ENCODE measurements around the gene KCND3.

The KCND3 gene

DNA sequence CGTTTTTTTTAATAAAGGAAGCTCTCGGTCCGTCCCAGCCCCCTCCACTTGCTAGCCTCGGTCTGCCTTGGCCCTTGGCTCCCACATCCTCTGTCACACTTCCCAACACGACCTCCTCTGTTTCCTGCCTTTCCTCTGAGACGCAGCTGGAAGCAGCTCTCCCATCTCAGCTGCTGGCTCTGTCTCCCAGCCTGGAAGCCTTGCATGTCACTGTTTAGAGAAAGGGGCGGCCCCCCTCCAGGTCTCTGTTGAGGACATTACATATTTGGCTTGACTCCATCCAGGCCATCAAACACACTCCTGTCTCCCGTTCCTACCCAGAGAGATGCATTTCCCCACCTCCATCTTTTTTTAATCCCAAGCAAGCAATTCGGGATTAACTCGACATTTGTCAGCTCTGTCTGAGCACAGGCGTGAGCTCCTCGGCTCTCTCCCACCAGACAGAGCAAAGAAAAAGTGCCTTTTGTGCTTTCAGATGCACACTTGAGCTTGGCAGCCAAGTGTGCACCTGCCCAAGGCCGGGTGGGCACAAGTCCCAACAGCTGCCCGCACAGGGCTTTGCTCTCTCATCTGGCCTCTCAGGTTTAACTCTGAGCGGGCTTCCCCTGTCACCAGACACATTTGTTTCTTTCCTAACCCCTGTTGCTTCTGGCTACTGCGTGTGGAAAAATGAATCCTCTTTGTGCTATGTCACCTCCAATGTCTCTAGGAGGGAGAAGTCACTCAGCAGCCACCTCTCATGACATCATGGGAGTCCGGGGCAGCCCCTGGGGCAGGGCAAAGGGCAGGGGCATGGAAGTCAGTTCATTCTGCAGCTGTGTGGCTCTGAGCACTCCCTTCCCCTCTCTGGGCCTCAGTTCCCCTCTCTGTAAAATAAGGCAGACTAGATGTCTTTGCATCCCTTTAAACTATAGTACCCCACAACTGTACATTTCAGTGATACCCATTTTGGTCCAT lies 108.3 kb downstream of the KCND3 start:
- DNase-seq (ENCODE audit: low read depth): no peak

DNA sequence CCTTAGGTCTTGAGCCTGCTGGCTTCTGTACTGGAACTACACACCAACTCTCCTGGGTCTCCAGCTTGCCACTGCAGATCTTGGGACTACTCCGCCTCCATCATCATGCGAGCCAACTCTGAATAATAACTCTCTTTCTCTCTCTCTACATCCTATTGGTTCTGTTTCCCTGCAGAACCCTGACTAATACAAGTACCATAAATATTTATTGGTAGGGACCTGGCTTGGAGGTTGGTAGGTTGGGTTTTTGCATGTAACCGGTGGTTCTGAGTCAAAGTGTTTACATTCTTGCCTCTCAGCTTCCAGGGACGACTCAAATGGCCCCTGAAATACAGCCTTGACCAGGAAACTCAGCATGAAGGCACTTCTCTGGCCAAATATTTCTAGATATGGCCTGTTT lies 110.4 kb downstream of the KCND3 start:
- no peak for DNase-seq (ENCODE audit: low read depth)

DNA sequence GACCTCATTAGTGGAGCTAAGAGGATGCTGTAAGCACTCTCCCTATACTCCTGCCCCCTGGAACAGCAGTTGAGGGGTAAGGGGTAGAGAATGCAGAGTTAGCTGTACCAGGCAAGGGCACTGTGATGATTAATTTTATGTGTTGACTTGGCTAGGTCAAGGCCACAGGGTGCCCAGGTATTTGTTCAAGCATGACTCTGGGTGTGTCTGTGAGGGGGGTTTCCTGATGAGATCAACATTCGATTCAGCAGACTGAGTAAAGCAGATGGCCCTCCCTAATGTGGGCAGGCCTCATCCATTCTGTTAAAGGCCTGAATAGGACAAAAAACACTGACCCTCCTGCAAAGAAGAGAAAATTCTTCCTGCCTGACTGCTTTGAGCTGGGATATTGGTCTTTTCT lies 110.8 kb downstream of the KCND3 start:
- DNase-seq (ENCODE audit: low read depth): no peak

DNA sequence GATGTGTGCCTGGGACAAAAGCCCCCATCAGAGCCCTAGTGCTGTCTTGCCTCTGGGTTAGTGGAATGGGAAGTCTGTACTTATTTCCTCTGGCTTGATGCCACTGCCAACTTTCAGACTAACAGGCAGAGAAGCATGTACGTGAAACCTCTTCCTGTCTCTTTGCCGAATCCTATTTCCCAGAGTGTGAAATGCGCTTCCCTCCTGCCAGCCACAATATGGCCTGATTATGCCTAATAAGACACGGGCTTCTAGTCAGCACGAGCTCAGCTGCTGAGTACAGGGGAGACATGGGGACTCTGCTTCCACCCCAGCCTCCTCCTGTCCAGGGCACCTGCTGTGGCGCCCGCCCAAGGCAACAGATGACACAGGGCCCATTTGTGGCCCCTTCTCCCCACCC lies 111.4 kb downstream of the KCND3 start:
- DNase-seq (ENCODE audit: low read depth): no peak

DNA sequence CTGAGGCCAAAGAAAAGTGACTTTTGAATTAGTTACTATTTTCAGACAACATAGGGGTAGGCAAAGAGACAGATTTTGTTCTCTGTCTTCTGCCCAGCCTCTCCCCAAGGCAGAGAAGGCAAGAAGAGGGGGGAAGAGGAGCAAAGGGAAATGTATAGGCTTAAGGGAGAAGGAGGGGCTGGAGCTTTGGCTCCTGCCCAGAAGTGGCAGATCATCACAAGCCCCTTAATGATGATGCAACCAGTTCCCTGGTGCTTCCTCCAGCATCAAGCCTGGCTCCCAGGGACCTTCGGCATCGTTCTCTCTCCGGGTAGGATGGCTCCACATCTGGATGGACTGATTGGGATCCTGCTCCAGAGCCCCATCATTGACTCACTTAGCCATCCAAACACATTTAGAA lies 112.8 kb downstream of the KCND3 start:
- no peak for DNase-seq (ENCODE audit: low read depth)

DNA sequence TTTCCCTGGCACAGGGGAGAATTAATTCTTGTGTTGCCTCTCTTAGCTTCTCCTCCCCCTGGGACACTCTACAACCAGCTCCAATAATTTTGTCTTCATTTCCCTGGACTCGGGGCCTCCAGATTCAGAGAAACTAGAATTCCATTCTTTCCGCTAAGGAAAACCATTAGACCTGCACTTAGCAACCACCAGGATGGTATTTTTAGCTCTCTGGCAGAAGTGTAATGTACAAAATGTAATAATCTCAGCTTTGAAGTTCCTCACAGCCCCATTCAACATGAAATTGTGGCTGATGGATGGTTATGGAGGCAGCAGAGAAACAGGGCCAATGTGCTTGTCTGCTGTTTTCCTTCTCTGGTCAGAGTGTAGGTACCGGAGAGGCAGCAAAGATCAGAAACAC lies 113.8 kb downstream of the KCND3 start:
- DNase-seq (ENCODE audit: low read depth): no peak

DNA sequence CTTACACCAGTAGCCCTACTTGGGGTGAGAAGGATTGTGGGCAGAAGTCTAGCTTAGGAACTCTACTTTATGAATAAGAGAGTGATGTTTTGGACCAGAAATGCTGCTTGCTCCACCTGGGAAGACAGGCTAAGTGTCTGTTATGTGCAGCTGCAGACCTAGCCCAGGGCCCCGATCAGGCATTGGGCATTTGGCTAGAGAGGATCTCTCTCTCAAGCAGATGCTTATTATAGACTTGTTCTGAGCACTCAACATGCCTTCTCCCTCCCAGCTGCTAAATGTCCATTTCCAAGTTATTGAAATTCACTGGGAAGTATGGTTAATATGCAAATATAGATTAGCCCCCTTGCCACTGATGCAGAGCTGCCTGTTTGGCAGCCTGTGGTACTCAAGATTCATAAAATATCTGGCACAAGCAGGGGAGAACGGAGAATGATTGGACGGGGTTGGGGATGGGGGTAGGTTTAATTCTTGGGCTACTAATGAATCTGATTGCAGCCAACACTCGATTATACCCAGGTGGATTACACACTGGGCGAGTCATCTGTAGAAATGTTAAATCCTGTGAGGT lies 115.9 kb downstream of the KCND3 start:
- no peak for DNase-seq (ENCODE audit: low read depth)

DNA sequence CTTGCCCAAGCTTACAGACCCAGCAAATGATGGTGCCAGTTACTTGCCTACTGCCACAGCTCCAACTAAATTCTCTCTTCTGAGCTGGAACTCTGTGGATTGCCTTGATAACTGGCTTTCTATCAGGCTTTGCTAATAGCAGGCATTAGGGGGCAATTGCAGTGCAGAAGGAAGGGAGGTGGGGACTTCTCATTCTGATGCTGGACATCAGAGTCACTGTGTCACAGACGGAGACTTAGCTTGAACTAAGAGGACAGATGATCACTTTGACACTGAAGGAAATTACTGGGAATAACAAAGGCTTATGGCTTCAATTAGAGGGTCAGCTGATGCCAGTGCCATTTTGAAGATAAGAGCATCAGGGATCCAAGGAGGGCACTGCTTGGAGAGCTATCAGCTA lies 119.3 kb downstream of the KCND3 start:
- no peak for DNase-seq (ENCODE audit: low read depth)

DNA sequence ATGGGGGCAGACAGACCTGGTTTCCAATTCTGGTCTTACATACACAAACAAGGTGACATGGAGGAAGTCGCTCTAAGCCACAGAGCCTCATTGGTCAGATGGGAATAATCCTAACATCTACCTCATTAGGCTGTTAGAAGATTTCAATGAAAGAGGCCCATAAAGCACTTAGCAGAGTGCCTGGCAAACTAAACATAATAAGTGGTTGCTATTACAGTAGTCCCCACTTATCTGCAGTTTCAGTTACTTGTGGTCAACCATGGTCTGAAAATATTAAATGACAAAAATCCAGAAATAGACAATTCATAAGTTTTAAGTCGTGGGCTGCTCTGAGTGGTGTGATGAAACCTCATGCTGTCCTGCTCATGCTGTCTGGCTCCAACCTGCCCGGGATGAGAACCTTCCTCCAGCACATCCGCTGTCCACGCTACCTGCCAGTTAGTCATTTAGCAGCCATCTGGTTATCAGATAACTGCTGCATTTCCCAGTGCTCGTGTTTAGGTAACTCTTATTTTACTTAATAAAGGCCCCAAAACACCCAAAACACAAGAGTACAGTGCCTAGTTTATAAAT lies 121.5 kb downstream of the KCND3 start:
- no peak for DNase-seq (ENCODE audit: low read depth)

DNA sequence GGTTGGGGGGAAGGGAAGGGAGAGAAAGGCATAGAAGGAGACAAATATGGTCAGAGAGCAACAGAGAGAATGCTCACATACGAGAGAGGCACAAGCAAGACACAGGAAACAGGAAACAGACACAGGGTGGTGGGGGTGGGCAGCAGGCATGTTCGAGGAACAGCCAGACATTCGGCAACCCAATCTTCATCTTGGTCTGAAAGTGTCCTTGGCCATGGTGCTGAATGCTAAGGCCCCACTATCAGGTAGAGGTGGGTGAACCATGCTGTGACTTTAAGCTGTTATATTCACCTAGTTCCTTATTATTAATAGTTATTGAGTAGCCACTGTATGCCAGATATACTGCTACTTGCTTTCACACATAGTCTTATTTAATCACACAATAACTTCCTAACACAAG lies 124.6 kb downstream of the KCND3 start:
- DNase-seq (ENCODE audit: low read depth): no peak

DNA sequence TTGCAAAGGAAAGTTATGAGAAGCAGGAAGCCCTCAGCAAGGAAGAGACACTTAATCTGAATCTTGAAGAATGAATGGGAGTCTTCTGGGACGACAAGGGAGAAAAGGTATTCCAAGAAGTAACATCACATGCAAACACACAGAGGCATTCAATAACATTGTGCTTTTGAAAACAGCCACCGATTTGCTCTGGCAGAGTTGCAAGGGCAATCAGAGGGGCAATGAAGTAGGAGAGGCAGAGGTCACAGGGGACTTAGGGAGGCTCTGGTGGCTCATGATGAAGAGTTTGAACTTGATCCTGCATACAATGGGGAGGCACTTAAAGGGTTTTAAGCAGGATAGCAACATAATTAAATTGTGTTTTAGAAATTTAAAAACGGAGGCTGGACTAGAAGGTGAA lies 126.1 kb downstream of the KCND3 start:
- DNase-seq (ENCODE audit: low read depth): no peak

DNA sequence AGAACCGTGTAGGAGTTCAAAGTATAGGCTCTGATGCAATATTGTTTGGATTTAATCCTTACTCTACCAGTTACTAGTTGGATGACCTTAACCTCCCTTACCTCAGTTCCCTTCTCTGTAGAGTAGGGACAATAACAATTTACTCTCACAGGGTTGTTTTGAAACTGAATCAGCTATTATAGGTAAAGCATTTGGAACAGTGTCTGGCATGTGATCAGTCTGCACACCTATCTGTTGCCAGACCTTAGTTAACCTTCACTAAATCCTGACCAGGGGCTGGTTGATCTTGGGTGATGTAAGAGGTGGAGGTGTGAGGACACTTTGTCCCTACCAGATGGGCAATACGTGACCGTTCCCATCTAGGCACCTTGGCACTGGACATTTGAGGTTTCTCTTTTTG lies 126.9 kb downstream of the KCND3 start:
- DNase-seq (ENCODE audit: low read depth): no peak

DNA sequence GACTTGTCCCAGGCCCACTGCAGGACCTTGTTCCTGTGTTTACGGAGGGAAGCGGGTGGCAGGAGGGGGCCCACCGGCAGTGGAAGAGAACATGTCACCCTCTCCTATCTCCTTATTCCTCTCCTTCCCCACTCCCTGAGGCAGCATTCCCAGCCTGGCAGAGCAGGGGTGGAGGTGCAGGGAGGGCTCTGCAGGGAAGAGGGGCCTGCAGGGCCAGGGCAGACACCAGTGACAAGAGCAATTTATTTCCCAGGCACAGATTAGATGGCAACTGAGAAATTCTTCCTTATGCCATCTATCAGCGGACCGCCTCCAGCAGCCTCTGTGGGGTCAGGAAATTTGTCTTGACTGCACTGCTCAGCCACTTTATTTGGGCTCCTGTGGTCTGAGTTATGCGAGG lies 127.9 kb downstream of the KCND3 start:
- DNase-seq (ENCODE audit: low read depth): no peak

DNA sequence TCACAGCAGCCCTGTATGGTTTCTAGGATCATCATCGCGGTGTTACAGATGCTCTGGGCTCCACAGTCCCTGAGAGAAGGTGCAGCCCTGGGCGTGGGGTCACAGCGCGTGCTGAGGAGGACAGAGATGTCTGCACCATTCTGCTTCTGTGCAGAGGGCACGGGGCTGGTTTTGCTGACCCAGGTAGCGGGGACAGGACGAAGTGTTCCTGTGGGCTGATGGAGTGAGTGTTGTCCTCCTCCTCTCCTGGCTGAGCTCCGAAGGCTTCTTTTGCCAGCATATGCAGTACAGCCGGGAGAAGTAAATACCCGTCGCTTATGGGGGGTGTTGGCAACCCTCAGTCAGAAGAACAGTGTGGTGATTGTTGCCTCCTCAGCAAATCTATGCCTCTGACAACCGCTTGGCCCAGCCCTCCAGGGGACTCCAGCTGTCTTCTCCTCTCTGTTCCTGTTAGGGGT lies 132.2 kb downstream of the KCND3 start:
- no peak for DNase-seq (ENCODE audit: low read depth)

DNA sequence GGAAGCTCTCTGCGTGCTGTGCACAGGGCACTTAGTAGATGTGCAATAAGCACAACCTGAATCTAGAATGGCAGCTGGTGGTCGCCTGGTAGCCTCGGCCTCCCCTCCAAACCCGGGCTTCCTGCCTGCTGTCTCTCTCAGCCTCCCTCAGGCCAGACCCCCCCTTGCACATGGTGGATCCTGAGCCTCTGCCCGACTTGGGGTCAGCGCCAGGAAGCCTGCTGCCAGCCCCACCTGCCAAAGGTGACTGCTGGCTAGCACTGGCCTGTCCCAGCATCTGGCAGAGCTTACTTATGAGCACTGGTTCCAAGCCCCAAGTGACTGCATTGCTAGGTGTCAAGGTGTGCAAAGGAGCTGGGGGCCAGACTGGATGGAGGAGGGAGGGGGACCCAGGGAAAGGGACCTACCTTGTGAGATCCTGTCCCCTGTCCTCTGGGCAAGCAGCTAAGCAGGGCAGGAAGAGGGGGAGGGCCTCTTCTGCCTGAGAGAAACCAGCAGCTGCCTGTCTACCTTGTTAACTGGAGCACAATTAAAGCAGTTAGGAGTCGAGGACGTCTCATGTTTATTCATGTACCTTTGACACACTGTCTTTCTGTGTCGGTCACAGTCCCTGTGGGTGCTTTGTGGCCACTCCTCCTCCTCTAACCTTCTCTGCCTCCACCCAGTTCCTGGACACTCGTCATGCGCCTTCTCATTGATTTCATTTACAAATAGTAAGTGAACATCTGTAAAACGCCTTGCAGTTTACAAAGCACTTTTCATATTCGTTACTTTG lies 132.9 kb downstream of the KCND3 start:
- no peak for DNase-seq (ENCODE audit: low read depth)

DNA sequence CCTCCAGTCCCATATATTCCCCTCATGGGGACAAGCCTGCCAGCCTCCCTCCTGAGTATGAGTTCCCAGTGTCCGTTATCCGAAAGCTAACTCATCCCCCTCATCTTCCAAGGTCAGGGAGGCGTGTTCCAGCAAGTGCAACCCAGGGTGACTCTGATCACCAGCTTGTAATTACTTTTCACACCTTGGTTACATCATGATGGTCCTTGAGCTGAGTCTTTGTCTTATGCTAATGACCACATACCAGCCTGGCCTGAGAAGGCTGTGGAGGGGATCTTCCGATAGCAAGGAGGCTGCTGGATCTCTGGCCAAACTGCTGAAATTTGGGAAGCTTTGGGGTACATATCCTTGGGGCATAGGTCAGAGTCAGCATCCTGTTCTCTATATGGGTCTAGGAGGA lies 134.2 kb downstream of the KCND3 start:
- DNase-seq (ENCODE audit: low read depth): no peak

DNA sequence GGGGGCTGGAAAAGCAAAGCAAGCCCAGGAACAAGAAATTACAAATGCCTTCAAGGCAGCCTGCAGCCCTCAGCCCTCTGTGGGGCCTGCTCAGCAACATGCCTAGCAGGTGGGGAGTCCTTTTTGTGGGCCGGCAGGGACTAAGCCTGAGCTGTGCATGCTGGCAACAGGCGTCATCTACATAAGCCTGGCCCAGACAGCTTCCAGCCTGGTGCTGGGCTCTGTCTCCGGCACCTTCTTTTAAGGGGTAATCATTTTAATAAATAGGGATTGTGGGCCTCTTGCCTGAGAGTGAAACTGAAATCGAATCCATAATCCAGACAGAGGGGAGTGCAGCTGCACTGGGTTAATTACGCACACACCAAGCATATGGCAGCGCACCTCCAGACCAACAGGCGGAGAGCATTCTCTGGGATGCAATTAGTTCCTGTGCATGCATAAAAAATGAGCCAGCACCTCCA lies 137.2 kb downstream of the KCND3 start:
- no peak for DNase-seq (ENCODE audit: low read depth)

DNA sequence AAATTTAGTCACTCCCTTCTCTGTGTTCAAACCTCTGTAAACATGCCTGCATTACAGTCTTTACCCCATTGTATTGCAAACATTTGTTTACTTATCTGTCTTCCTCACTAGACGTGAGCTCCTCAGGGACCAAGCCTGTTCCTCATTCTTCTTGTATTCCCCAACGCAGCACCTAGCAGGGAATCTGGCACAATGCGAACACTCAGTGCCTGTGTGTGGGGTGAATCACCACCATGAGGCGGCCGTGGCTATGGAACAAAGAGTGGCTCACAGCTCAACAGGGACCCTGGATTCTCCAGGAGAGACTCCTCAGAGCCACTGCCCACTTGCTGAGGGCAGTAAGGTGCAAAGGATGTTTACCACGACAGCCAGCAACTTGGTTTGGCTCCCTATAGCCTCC lies 137.9 kb downstream of the KCND3 start:
- DNase-seq (ENCODE audit: low read depth): no peak

DNA sequence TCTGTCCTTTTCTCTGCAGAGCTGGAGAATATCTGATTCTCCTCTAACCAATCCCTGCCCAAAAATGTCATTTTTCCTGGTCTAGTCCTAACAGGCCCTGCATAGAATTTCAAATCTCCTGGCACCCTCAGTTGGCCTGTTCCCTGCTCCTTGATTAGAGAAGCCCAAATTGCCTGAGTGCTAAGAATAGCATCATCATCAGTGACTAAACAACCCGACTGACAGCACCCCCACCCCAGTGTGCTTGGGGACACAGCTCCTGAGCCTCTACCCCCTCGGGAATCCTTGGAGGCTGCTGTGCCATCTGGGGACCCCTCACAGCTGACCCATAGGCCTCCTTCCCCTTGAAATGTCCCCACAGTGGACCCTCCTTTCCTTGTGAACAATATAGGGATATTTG lies 139.4 kb downstream of the KCND3 start:
- no peak for DNase-seq (ENCODE audit: low read depth)

DNA sequence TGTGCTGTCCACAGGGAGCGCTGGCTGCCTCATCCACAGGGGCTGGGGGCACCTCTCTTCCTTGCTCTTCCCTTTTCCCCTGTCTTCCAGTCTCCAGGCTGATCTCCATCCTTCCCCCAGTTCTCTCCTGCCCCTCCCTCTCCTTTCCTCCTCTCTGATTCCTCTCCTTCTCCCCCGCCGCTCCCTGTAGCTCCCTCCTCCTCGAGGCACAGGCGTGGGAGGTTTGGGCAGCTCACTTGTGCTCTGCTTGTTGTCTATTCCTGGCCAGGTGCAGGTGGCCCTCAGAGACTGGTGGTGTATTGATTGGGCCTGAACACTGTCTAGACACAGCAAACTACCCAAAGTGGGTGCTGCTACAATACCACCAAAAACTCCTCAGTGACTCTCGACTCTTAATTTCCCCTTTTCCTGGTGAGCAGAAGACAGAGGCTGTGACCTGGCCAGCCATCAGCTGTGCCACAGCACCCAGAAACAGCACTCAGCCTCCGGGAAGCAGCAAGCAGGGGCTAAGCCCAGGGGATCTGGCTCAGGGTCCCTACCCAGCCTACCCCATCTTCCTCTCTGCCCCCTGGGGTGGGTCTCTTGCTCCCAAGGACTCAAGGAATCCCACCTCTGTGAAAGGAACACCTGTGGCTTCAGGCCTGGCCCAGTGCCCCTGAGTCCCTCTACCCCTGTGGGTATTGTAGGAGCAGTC lies 140.5 kb downstream of the KCND3 start:
- no peak for DNase-seq (ENCODE audit: low read depth)

DNA sequence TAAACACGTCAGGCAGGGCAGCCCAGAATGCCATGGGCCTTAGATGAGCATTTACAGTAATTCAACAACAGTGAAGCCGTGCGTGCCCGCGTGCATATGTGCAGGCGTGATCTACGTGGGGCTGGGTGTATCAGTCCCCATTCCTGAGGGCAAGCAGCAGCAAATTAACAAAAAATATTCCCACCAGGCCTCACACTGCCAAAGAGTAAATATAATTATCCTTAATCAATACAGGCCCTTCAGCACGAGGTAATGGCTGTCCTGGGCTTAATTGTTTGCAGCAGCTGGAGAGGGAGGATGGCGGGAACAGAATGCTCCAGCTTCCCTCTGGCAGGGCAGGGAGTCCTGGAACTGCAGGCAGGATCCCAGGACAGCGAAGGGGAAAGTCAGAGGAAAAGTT lies 142.0 kb downstream of the KCND3 start:
- no peak for DNase-seq (ENCODE audit: low read depth)

DNA sequence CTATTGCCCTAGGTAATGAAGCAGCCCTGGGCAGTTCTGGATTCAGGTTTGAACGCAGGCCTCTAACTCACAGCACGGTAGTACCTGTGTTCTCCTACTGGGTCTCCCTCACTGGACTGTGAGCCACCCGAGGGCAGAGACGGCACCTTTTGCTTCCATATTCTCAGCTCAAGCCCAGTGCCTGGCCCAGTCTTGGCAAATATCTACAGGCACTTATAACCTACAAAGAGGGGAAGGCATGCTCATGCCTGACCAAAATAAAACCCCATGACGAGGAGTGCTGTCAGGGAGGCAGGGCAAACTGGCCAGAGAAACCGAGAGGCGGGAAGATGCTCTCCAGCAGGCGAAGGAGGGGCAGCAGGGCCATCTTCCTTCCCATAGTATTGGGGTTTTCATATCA lies 142.6 kb downstream of the KCND3 start:
- no peak for DNase-seq (ENCODE audit: low read depth)
